ENCODE results near the gene TRIO.

The TRIO gene

GRCh38 chr5:14404780-14405179, 261.6 kb downstream of the TRIO start:
- Mint-ChIP-seq H3K4me3 (no peak overlapping the region), H3K36me3 (ENCODE audit: low read depth) (peaks cover 13% of the 10 kb centered on the region), H3K4me1 (ENCODE audit: low read depth) (peaks cover 20% of the 10 kb centered on the region), H3K9me3 (peaks cover 8% of the 10 kb centered on the region), H3K27ac (no peak overlapping the region), H3K27me3 (no peaks in the 10 kb centered on the region)

- Mint-ChIP-seq H3K4me1 (ENCODE audit: low read depth) (peaks cover 15% of the 10 kb centered on the region), H3K27me3 (no peaks in the 10 kb centered on the region), H3K27ac (no peak overlapping the region), H3K9me3 (peaks cover 8% of the 10 kb centered on the region), H3K36me3 (ENCODE audit: low read depth) (peaks cover 13% of the 10 kb centered on the region), H3K4me3 (no peak overlapping the region)
These were observed 262.1 kb downstream of the TRIO start for GRCh38 chr5:14405267-14405666.

GRCh38 chr5:14405706-14406553, 262.8 kb downstream of the TRIO start:
- Mint-ChIP-seq H3K36me3 (ENCODE audit: low read depth) (peaks cover 13% of the 10 kb centered on the region), H3K4me3 (no peak overlapping the region), H3K27me3 (no peaks in the 10 kb centered on the region), H3K4me1 (ENCODE audit: low read depth) (peaks cover 10% of the 10 kb centered on the region), H3K9me3 (peaks cover 8% of the 10 kb centered on the region), H3K27ac (no peak overlapping the region)

- H3K27ac Mint-ChIP-seq, result no peak overlapping the region
- no peak overlapping the region for H3K4me3 Mint-ChIP-seq
- H3K27me3 Mint-ChIP-seq, result no peaks in the 10 kb centered on the region
- peaks cover 6% of the 10 kb centered on the region for H3K4me1 Mint-ChIP-seq (ENCODE audit: low read depth)
- H3K36me3 Mint-ChIP-seq (ENCODE audit: low read depth), result peaks cover 13% of the 10 kb centered on the region
- peaks cover 8% of the 10 kb centered on the region for H3K9me3 Mint-ChIP-seq
These were observed 263.4 kb downstream of the TRIO start for GRCh38 chr5:14406554-14406849.

GRCh38 chr5:14407051-14407450, 263.9 kb downstream of the TRIO start:
- peaks cover 13% of the 10 kb centered on the region for H3K36me3 Mint-ChIP-seq (ENCODE audit: low read depth)
- no peak overlapping the region for H3K4me3 Mint-ChIP-seq
- H3K4me1 Mint-ChIP-seq (ENCODE audit: low read depth), result peaks cover 6% of the 10 kb centered on the region
- no peaks in the 10 kb centered on the region for H3K27me3 Mint-ChIP-seq
- H3K27ac Mint-ChIP-seq, result no peak overlapping the region
- H3K9me3 Mint-ChIP-seq, result peaks cover 8% of the 10 kb centered on the region

GRCh38 chr5:14407746-14408175, 264.6 kb downstream of the TRIO start:
- Mint-ChIP-seq H3K4me1 (ENCODE audit: low read depth) (peaks cover 12% of the 10 kb centered on the region), H3K9me3 (peaks cover 1% of the 10 kb centered on the region), H3K27ac (no peak overlapping the region), H3K27me3 (no peaks in the 10 kb centered on the region), H3K36me3 (ENCODE audit: low read depth) (peaks cover 6% of the 10 kb centered on the region), H3K4me3 (no peak overlapping the region)

- Mint-ChIP-seq H3K27ac (no peak overlapping the region), H3K4me3 (no peak overlapping the region), H3K9me3 (no peaks in the 10 kb centered on the region), H3K36me3 (ENCODE audit: low read depth) (peaks cover 4% of the 10 kb centered on the region), H3K4me1 (ENCODE audit: low read depth) (peaks cover 25% of the 10 kb centered on the region), H3K27me3 (no peaks in the 10 kb centered on the region)
These were observed 265.9 kb downstream of the TRIO start for GRCh38 chr5:14408969-14409586.

- Mint-ChIP-seq H3K36me3 (ENCODE audit: low read depth) (peaks cover 4% of the 10 kb centered on the region), H3K4me3 (no peak overlapping the region), H3K27me3 (no peaks in the 10 kb centered on the region), H3K27ac (no peak overlapping the region), H3K9me3 (no peaks in the 10 kb centered on the region), H3K4me1 (ENCODE audit: low read depth) (peaks cover 35% of the 10 kb centered on the region)
These were observed 266.9 kb downstream of the TRIO start for GRCh38 chr5:14410068-14410393.

- Mint-ChIP-seq H3K9me3 (no peaks in the 10 kb centered on the region), H3K36me3 (ENCODE audit: low read depth) (peaks cover 4% of the 10 kb centered on the region), H3K4me1 (ENCODE audit: low read depth) (peaks cover 40% of the 10 kb centered on the region), H3K4me3 (no peak overlapping the region), H3K27me3 (no peaks in the 10 kb centered on the region), H3K27ac (no peak overlapping the region)
These were observed 267.5 kb downstream of the TRIO start for GRCh38 chr5:14410394-14411201.

- Mint-ChIP-seq H3K4me3 (no peak overlapping the region), H3K27me3 (no peaks in the 10 kb centered on the region), H3K27ac (no peak overlapping the region), H3K36me3 (ENCODE audit: low read depth) (peaks cover 4% of the 10 kb centered on the region), H3K4me1 (ENCODE audit: low read depth) (peaks cover 46% of the 10 kb centered on the region), H3K9me3 (no peaks in the 10 kb centered on the region)
These were observed 268.1 kb downstream of the TRIO start for GRCh38 chr5:14411216-14411615.

- H3K4me1 Mint-ChIP-seq (ENCODE audit: low read depth), result peaks cover 68% of the 10 kb centered on the region
- H3K27me3 Mint-ChIP-seq, result peaks cover 6% of the 10 kb centered on the region
- peak overlapping the region; percentile 97 for H3K27ac Mint-ChIP-seq
- H3K4me3 Mint-ChIP-seq, result peak overlapping the region; percentile 62
- H3K9me3 Mint-ChIP-seq, result no peaks in the 10 kb centered on the region
- no peaks in the 10 kb centered on the region for H3K36me3 Mint-ChIP-seq (ENCODE audit: low read depth)
These were observed 270.2 kb downstream of the TRIO start for GRCh38 chr5:14413331-14413750.

- Mint-ChIP-seq H3K36me3 (ENCODE audit: low read depth) (no peaks in the 10 kb centered on the region), H3K4me1 (ENCODE audit: low read depth) (peaks cover 67% of the 10 kb centered on the region), H3K27me3 (peaks cover 8% of the 10 kb centered on the region), H3K27ac (peak overlapping the region; percentile 97), H3K9me3 (no peaks in the 10 kb centered on the region), H3K4me3 (peak overlapping the region; percentile 62)
These were observed 270.9 kb downstream of the TRIO start for GRCh38 chr5:14414007-14414406.

- Mint-ChIP-seq H3K27ac (peak overlapping the region; percentile 97), H3K4me3 (peak overlapping the region; percentile 62), H3K9me3 (no peaks in the 10 kb centered on the region), H3K4me1 (ENCODE audit: low read depth) (peaks cover 62% of the 10 kb centered on the region), H3K27me3 (peaks cover 8% of the 10 kb centered on the region), H3K36me3 (ENCODE audit: low read depth) (no peaks in the 10 kb centered on the region)
These were observed 271.5 kb downstream of the TRIO start for GRCh38 chr5:14414656-14415023.

- H3K27ac Mint-ChIP-seq, result peak overlapping the region; percentile 97
- H3K27me3 Mint-ChIP-seq, result peaks cover 8% of the 10 kb centered on the region
- peak overlapping the region; percentile 71 for H3K4me3 Mint-ChIP-seq
- H3K4me1 Mint-ChIP-seq (ENCODE audit: low read depth), result peaks cover 62% of the 10 kb centered on the region
- H3K36me3 Mint-ChIP-seq (ENCODE audit: low read depth), result no peaks in the 10 kb centered on the region
- H3K9me3 Mint-ChIP-seq, result no peaks in the 10 kb centered on the region
These were observed 272.0 kb downstream of the TRIO start for GRCh38 chr5:14415024-14415697.

GRCh38 chr5:14415698-14416074, 272.5 kb downstream of the TRIO start:
- peak overlapping the region; percentile 97 for H3K27ac Mint-ChIP-seq

More at GRCh38 chr5:14415698-14416074, 272.5 kb downstream of the TRIO start:
- Mint-ChIP-seq H3K4me3 (peak overlapping the region; percentile 71), H3K9me3 (no peaks in the 10 kb centered on the region), H3K36me3 (ENCODE audit: low read depth) (no peaks in the 10 kb centered on the region), H3K4me1 (ENCODE audit: low read depth) (peaks cover 62% of the 10 kb centered on the region), H3K27me3 (peaks cover 8% of the 10 kb centered on the region)

Data from stimulated activated naive CD8-positive, alpha-beta T cell treated with anti-CD3 and anti-CD28 coated beads, Interleukin-15, Interleukin-2, amounts not matched to agents 100 ng/mL and 50 ng/mL, for 24 hours (primary cell).